Measurements from ENCODE around the gene NTMT1. TPM values are rescaled to one million over a fixed set of nuclear protein-coding genes. Genes with fewer than 3 reads are reported as not detected.

The NTMT1 gene
- total and polyA plus RNA-seq, 9 of the 15 experiments (the other 6 are each of a cell fraction or from before 2014, with no cell fraction given): 42.1 to 116 (median 74.7) TPM

DNA sequence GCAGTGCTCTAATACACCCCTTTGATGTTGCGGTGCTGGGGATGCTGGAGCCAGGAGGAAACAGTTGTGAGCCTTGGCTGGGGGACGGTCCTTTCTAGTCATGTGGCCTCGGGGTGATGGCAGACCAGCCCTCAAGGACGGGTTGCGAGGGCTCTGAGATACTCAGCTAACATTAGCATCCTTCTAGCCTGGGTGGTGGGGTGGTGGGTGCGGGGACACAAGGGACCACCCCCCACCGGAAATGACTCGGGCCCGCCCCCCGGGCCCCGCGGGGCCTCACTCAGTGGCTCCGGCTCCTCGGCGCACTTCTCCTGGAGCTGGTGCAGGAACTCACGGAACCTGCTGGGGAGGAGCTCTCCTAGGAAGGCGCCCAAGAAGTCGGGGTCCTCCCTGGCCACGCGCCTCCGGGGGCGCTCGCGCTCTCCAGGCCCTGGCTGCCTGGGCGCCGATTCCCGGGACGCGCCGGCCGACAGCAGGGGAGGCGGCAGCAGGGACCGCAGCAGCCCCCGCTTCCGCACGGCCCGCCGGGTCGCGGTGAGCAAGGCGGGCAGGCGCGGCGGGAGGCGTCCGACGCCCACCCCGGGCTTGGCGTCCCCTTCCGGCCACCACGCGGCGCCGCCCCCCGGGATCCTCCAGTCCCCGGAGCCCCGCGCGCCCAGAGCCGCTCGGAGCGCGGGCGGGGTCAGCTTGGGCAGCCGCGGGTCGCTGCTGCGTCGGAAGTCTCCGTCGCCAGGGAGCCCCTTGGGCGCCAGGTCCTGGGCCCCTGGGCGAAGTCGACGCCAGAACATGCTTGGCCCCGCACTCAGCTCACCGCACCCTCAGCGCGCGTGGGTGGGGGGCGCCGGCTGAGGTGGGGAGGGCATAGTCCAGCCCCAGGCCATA is 5.9 kb upstream of the NTMT1 start (continued):
- TF ChIP-seq, protein P1, sequence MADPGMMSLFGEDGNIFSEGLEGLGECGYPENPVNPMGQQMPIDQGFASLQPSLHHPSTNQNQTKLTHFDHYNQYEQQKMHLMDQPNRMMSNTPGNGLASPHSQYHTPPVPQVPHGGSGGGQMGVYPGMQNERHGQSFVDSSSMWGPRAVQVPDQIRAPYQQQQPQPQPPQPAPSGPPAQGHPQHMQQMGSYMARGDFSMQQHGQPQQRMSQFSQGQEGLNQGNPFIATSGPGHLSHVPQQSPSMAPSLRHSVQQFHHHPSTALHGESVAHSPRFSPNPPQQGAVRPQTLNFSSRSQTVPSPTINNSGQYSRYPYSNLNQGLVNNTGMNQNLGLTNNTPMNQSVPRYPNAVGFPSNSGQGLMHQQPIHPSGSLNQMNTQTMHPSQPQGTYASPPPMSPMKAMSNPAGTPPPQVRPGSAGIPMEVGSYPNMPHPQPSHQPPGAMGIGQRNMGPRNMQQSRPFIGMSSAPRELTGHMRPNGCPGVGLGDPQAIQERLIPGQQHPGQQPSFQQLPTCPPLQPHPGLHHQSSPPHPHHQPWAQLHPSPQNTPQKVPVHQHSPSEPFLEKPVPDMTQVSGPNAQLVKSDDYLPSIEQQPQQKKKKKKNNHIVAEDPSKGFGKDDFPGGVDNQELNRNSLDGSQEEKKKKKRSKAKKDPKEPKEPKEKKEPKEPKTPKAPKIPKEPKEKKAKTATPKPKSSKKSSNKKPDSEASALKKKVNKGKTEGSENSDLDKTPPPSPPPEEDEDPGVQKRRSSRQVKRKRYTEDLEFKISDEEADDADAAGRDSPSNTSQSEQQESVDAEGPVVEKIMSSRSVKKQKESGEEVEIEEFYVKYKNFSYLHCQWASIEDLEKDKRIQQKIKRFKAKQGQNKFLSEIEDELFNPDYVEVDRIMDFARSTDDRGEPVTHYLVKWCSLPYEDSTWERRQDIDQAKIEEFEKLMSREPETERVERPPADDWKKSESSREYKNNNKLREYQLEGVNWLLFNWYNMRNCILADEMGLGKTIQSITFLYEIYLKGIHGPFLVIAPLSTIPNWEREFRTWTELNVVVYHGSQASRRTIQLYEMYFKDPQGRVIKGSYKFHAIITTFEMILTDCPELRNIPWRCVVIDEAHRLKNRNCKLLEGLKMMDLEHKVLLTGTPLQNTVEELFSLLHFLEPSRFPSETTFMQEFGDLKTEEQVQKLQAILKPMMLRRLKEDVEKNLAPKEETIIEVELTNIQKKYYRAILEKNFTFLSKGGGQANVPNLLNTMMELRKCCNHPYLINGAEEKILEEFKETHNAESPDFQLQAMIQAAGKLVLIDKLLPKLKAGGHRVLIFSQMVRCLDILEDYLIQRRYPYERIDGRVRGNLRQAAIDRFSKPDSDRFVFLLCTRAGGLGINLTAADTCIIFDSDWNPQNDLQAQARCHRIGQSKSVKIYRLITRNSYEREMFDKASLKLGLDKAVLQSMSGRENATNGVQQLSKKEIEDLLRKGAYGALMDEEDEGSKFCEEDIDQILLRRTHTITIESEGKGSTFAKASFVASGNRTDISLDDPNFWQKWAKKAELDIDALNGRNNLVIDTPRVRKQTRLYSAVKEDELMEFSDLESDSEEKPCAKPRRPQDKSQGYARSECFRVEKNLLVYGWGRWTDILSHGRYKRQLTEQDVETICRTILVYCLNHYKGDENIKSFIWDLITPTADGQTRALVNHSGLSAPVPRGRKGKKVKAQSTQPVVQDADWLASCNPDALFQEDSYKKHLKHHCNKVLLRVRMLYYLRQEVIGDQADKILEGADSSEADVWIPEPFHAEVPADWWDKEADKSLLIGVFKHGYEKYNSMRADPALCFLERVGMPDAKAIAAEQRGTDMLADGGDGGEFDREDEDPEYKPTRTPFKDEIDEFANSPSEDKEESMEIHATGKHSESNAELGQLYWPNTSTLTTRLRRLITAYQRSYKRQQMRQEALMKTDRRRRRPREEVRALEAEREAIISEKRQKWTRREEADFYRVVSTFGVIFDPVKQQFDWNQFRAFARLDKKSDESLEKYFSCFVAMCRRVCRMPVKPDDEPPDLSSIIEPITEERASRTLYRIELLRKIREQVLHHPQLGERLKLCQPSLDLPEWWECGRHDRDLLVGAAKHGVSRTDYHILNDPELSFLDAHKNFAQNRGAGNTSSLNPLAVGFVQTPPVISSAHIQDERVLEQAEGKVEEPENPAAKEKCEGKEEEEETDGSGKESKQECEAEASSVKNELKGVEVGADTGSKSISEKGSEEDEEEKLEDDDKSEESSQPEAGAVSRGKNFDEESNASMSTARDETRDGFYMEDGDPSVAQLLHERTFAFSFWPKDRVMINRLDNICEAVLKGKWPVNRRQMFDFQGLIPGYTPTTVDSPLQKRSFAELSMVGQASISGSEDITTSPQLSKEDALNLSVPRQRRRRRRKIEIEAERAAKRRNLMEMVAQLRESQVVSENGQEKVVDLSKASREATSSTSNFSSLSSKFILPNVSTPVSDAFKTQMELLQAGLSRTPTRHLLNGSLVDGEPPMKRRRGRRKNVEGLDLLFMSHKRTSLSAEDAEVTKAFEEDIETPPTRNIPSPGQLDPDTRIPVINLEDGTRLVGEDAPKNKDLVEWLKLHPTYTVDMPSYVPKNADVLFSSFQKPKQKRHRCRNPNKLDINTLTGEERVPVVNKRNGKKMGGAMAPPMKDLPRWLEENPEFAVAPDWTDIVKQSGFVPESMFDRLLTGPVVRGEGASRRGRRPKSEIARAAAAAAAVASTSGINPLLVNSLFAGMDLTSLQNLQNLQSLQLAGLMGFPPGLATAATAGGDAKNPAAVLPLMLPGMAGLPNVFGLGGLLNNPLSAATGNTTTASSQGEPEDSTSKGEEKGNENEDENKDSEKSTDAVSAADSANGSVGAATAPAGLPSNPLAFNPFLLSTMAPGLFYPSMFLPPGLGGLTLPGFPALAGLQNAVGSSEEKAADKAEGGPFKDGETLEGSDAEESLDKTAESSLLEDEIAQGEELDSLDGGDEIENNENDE (IDR thresholded peaks at IDR 0.05; ENCODE audit: low read depth, low read length): no peak
- no peak for TF ChIP-seq NBN (IDR thresholded peaks at IDR 0.05; ENCODE audit: low read depth)
- TF ChIP-seq STAT5A (IDR thresholded peaks at IDR 0.05; ENCODE audit: borderline replicate concordance, low read length): no peak
- TF ChIP-seq CTBP1 (IDR thresholded peaks at IDR 0.05; ENCODE audit: borderline replicate concordance): peak; percentile 82
- TF ChIP-seq, protein P2, sequence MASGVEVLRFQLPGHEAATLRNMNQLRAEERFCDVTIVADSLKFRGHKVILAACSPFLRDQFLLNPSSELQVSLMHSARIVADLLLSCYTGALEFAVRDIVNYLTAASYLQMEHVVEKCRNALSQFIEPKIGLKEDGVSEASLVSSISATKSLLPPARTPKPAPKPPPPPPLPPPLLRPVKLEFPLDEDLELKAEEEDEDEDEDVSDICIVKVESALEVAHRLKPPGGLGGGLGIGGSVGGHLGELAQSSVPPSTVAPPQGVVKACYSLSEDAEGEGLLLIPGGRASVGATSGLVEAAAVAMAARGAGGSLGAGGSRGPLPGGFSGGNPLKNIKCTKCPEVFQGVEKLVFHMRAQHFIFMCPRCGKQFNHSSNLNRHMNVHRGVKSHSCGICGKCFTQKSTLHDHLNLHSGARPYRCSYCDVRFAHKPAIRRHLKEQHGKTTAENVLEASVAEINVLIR (CRISPR knock-in tag; IDR thresholded peaks at IDR 0.05): no peak
- TF ChIP-seq TRIM28 (IDR thresholded peaks at IDR 0.05): no peak
- TF ChIP-seq ZNF324 (CRISPR knock-in tag; IDR thresholded peaks at IDR 0.05): no peak
- TF ChIP-seq HNRNPLL (IDR thresholded peaks at IDR 0.05; ENCODE audit: low read depth, low read length, poor library complexity, severe bottlenecking): no peak
- TF ChIP-seq, protein P3, sequence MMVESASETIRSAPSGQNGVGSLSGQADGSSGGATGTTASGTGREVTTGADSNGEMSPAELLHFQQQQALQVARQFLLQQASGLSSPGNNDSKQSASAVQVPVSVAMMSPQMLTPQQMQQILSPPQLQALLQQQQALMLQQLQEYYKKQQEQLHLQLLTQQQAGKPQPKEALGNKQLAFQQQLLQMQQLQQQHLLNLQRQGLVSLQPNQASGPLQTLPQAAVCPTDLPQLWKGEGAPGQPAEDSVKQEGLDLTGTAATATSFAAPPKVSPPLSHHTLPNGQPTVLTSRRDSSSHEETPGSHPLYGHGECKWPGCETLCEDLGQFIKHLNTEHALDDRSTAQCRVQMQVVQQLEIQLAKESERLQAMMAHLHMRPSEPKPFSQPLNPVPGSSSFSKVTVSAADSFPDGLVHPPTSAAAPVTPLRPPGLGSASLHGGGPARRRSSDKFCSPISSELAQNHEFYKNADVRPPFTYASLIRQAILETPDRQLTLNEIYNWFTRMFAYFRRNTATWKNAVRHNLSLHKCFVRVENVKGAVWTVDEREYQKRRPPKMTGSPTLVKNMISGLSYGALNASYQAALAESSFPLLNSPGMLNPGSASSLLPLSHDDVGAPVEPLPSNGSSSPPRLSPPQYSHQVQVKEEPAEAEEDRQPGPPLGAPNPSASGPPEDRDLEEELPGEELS (CRISPR knock-in tag; IDR thresholded peaks at IDR 0.05; ENCODE audit: borderline replicate concordance): no peak
- TF ChIP-seq, protein P4, sequence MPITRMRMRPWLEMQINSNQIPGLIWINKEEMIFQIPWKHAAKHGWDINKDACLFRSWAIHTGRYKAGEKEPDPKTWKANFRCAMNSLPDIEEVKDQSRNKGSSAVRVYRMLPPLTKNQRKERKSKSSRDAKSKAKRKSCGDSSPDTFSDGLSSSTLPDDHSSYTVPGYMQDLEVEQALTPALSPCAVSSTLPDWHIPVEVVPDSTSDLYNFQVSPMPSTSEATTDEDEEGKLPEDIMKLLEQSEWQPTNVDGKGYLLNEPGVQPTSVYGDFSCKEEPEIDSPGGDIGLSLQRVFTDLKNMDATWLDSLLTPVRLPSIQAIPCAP (CRISPR knock-in tag; IDR thresholded peaks at IDR 0.05; ENCODE audit: borderline replicate concordance): no peak

Measured in K562 (cell line).